Lung (tissue), 10 donors: ENCODE results near the gene ALKBH4. TPM values are rescaled to one million over a fixed set of nuclear protein-coding genes. Genes with fewer than 3 reads are reported as not detected.
"Not testable (repeated sequence)": the region's sequence is repeated elsewhere in the genome, so short reads cannot be mapped to it uniquely, and the experiment has no call there.

Source experiments
- ATAC-seq: fragments of 200-7000 bp; cut with Tn5 transposase; one replicate; pipeline ENCODE4 v1.9.1; 2020; ENCODE audit warnings: moderate number of reproducible peaks; ENCODE audit not compliant: insufficient read depth, low FRiP score
- DNase-seq, 3 donors: peaks; one replicate each; pipeline ENCODE4 v3.0.0-alpha.2; 2013 to 2017
- H3K27ac ChIP-seq, 2 donors: one replicate each; pipeline ENCODE4 v1.5.1; 2013; ENCODE audit warnings: mild to moderate bottlenecking in 2 of 2, moderate library complexity in 2 of 2, control low read depth in 1 of 2, inconsistent platforms in 1 of 2, low read depth in 1 of 2, low read length in 1 of 2
- H3K27me3 ChIP-seq, 3 donors: one replicate each; pipeline ENCODE4 v1.5.1; 2013; ENCODE audit warnings: low read length in 2 of 3; ENCODE audit not compliant: control insufficient read depth in 3 of 3, insufficient read depth in 3 of 3
- H3K36me3 ChIP-seq, 4 donors: one replicate each; pipeline ENCODE4 v1.5.1; 2013; ENCODE audit warnings: low read length in 4 of 4, mild to moderate bottlenecking in 1 of 4, moderate library complexity in 1 of 4; ENCODE audit not compliant: control insufficient read depth in 4 of 4, insufficient read depth in 4 of 4
- H3K4me1 ChIP-seq, 5 donors: one replicate each; pipeline ENCODE4 v1.5.1; 2013; ENCODE audit warnings: low read length in 5 of 5, mild to moderate bottlenecking in 2 of 5, moderate library complexity in 1 of 5; ENCODE audit not compliant: control insufficient read depth in 5 of 5, insufficient read depth in 5 of 5
- H3K4me3 ChIP-seq: one replicate; pipeline ENCODE4 v1.5.1; 2013; ENCODE audit warnings: mild to moderate bottlenecking, control low read depth, moderate library complexity
- H3K9ac ChIP-seq, 2 donors: one replicate each; pipeline ENCODE4 v1.5.1; 2013; ENCODE audit warnings: low read length in 2 of 2, control low read depth in 1 of 2; ENCODE audit not compliant: insufficient read depth in 1 of 2
- H3K9me3 ChIP-seq, 4 donors: one replicate each; pipeline ENCODE4 v1.5.1; 2013; ENCODE audit warnings: low read length in 3 of 4, mild to moderate bottlenecking in 1 of 4, moderate library complexity in 1 of 4; ENCODE audit not compliant: control insufficient read depth in 4 of 4, insufficient read depth in 3 of 4
- WGBS, 2 donors: extraction: QIAGEN DNeasy Blood & Tissue Kit; methylation state at CpG; one replicate each; pipeline ENCODE4 v1.1.7; 2013; 5-methylcytosine and 5-hydroxymethylcytosine counted together
- polyA plus RNA-seq, 2 donors: library from polyadenylated mRNA; stranded (reverse); fragments of 200-250 nt; gene quantifications; one replicate each; pipeline ENCODE4 v1.2.1, GENCODE V29; 2013
- total RNA-seq, 2 donors: library from RNA; depleted of rRNA in 1 of 2; stranded (reverse); fragments of >200 nt in 1 of 2; gene quantifications; one replicate each; pipeline ENCODE4 v1.2.1, GENCODE V29; 2014 to 2021
- donor health status: Bipolar disorder and iron deficiency.
- donor health status: healthy.
- donor health status: DM: yes; HTN: yes; CAD: no.

The ALKBH4 gene
- total and polyA plus RNA-seq, 4 donors, result 7.9 to 13.8 (median 10.3) TPM

DNA sequence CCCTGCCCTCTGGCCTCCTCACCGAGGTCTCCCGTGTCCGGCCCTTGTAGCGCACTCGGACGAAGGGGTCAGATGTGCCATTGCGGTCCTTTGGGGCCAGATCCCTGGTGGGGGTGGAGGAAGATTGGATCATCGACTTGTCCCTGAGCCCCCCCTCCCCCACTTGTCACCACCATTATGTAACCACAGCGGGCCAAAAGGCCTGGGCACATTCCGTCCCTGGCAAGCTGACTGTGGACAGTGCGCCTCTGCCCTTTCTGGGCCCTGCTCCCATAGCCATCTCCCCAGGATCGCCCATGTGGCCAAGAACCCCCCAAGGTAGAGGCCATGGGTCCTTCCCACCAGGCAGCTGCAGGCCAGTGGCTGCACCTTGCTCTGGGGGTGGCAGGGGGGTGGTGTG, 38.5 kb upstream of the ALKBH4 start:
- not testable (repeated sequence) for ATAC-seq
- no CpG with 5 or more reads among the region's 12 CpGs for WGBS, 2 donors

GRCh38 chr7:102498321-102498720, 33.7 kb upstream of the ALKBH4 start:
- not testable (repeated sequence) for ATAC-seq, H3K4me1 ChIP-seq, H3K9ac ChIP-seq, H3K27ac ChIP-seq, H3K4me3 ChIP-seq, H3K36me3 ChIP-seq, H3K27me3 ChIP-seq, H3K9me3 ChIP-seq, DNase-seq
- WGBS, 2 donors, result 90 to 98% methylated on average over 11 of the region's 16 CpGs

More for the DNA sequence above, 38.5 kb upstream of the ALKBH4 start:
- H3K27me3 ChIP-seq, H3K36me3 ChIP-seq, H3K4me3 ChIP-seq, H3K27ac ChIP-seq, H3K4me1 ChIP-seq, DNase-seq, H3K9ac ChIP-seq, H3K9me3 ChIP-seq: not testable (repeated sequence)

- not testable (repeated sequence) for DNase-seq, H3K4me1 ChIP-seq, H3K9me3 ChIP-seq, H3K4me3 ChIP-seq, H3K27ac ChIP-seq, H3K36me3 ChIP-seq, ATAC-seq, H3K27me3 ChIP-seq, H3K9ac ChIP-seq
- WGBS, 2 donors, result 73 to 93% methylated on average over 1 of the region's 5 CpGs
Observed at GRCh38 chr7:102497308-102497707, 32.6 kb upstream of the ALKBH4 start.

DNA sequence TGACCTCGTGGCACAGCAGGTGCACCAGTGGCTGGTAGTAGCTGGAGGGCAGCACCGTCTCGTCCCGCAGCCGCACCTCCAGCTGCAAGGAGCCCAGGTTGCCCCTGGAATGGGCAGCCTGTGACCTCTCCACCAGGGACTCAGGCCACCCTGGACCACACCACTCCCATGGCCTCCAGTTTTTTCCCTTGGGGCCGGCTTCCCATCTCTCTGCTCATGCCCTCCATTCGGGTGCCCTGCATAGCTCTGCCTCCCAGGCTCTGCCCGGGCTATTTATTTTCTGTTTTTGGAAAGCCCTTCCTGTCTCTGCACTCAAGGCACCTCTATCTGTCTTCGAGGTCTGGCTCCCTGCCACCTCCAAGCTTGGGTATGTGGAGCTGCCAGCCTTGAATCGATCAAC, 32.2 kb upstream of the ALKBH4 start:
- ATAC-seq, H3K9me3 ChIP-seq, H3K9ac ChIP-seq, DNase-seq, H3K36me3 ChIP-seq, H3K27ac ChIP-seq, H3K4me3 ChIP-seq, H3K4me1 ChIP-seq, H3K27me3 ChIP-seq: not testable (repeated sequence)
- WGBS, 2 donors, result 65 to 67% methylated on average over 3 of the region's 10 CpGs

DNA sequence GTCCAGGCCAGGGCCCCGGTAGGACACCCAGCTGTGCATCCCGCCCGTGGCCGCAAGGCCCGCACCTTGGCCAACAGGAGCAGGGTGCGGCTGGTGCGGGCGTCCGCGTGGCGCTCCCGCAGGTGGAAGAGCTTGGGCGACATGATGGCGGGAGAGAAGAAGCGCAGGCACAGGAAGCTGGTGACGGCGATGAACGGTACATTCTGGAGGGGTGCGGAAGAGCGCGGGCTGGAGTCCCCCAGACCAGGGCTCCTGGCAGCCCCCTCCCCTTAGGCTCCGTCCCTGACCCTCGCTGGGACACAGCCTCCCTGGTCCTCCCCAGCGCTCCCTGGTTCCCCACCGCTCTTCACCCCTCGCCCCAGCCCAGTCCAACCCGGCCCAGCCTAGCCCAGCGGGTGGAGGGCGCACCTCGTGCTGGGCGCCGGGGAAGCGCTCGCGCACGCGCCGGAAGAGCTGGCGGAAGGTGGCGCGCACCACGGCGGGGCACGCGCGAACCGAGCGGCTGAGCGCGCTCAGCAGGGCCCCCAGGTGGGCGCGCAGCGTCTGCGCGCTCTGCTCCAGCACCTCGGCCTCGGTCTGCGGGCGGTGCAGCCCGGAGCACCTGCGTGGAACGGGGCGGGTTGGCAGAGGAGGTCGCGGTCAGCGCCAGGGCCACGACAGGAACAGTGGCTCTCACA, 29.9 kb upstream of the ALKBH4 start:
- H3K9me3 ChIP-seq, H3K4me1 ChIP-seq, DNase-seq, H3K4me3 ChIP-seq, H3K27me3 ChIP-seq, H3K36me3 ChIP-seq, H3K9ac ChIP-seq, H3K27ac ChIP-seq: not testable (repeated sequence)
- no CpG with 5 or more reads among the region's 67 CpGs for WGBS, 2 donors
- peak; percentile 38 for ATAC-seq

- not testable (repeated sequence) for H3K27me3 ChIP-seq, H3K4me3 ChIP-seq, H3K9ac ChIP-seq, H3K36me3 ChIP-seq, DNase-seq, H3K9me3 ChIP-seq, H3K27ac ChIP-seq, H3K4me1 ChIP-seq
- ATAC-seq, result peak; percentile 2
- WGBS, 2 donors, result 14 to 50% methylated on average over 4 to 7 of the region's 15 CpGs
Observed at GRCh38 chr7:102494026-102494425, 29.4 kb upstream of the ALKBH4 start.

DNA sequence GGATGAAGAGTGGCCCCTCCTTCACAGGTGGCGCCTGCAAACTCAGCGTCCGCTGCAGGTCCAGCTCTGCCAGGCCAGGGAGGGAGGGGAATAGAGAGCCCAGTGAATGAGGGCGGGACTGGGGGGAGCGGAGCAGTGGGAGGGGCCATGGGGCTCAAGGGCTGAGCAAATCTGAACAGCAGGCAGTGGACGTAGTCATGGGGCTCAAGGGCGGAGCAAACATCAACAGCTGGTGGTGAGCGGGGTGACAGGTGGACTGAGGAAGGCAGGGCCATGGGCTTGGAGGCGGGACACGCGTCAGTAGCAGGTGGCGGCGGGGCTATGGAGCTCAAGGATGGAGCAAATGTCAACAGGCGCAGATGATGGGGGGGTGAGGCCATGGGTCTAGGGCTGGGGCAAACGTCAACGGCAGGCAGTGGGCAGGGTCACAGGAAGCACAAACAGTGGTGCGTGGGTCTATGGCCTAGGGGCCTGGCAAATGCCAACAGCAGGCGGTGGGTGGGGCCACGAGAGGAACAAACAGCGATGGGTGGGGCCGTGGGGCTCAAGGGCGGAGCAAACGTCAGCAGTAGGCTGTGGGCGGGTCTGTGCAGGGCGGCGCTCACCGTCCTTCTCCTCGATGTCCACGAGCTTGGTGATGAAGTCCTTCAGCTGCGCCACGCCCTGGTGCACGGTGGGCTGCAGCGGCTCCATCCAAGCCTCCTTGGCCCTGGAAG, 28.7 kb upstream of the ALKBH4 start:
- not testable (repeated sequence) for H3K27ac ChIP-seq, H3K9me3 ChIP-seq, H3K36me3 ChIP-seq, H3K27me3 ChIP-seq, H3K4me3 ChIP-seq, DNase-seq, H3K9ac ChIP-seq, H3K4me1 ChIP-seq
- peak; percentile 69 for ATAC-seq
- WGBS, 2 donors, result no CpG with 5 or more reads among the region's 33 CpGs

GRCh38 chr7:102490529-102491075, 25.9 kb upstream of the ALKBH4 start:
- WGBS, 2 donors, result 79 to 84% methylated on average over 2 to 3 of the region's 12 CpGs
- H3K4me3 ChIP-seq, H3K27me3 ChIP-seq, H3K27ac ChIP-seq, H3K9ac ChIP-seq, H3K36me3 ChIP-seq, H3K4me1 ChIP-seq, DNase-seq, H3K9me3 ChIP-seq: not testable (repeated sequence)
- ATAC-seq, result peak; percentile 76
